ENCODE measurements around the gene COPS6. TPM values are rescaled to one million over a fixed set of nuclear protein-coding genes. Genes with fewer than 3 reads are reported as not detected.

Gene COPS6
- polyA plus RNA-seq, 1 donor (not counting 4 experiments of a cell fraction or from before 2014, with no cell fraction given), result 171 TPM

DNA sequence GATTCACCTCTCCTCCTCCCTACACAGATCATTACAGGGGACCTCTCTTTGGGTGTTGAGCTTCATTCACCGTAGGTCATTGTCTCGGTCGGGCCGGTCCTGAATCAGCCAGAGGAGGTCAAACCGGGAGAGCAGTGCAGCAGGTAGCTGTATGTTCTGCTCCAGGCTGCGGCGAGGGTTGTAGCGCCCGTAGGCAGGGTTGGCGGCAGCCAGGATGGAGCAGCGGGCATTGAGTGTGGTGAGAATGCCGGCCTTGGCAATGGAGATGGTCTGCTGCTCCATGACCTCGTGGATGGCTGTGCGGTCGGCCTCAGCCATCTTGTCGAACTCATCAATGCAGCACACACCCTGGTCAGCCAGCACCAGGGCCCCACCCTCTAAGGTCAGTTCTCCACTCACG is 6.9 kb downstream of the COPS6 start:
- DNase-seq (ENCODE audit: low read depth, low spot score) (no peak), FAIRE-seq (no peak)
- peaks cover 6% of the 10 kb centered on the region for H4K20me1 ChIP-seq (ENCODE audit: control insufficient read depth, extremely low read depth, insufficient read depth, low read length)
- peaks cover 33% of the 10 kb centered on the region for H3K79me2 ChIP-seq (ENCODE audit: control insufficient read depth, insufficient read depth, low read length)
- no peak for TF ChIP-seq CTCF (optimal IDR thresholded peaks at IDR 0.05 in 1 of 3, IDR thresholded peaks at IDR 0.05 in 1 of 3, conservative IDR thresholded peaks at IDR 0.05 in 1 of 3; ENCODE audit: extremely low read depth in 1 of 3, insufficient read depth in 2 of 3, low read length in 3 of 3)
- no peak for TF ChIP-seq EZH2 (IDR thresholded peaks at IDR 0.05; ENCODE audit: low read length)
- dilution Hi-C loops (cut with MboI; ENCODE audit: extremely low pct_ligation_motif_present, low sequenced_read_pairs), result no loop called here
- H2AFZ ChIP-seq (ENCODE audit: control insufficient read depth, low read length), result no peak overlapping the region
- H3K4me3 ChIP-seq (ENCODE audit: control insufficient read depth in 2 of 3, extremely low read depth in 1 of 3, insufficient read depth in 2 of 3, low read depth in 1 of 3, low read length in 3 of 3), result no peak overlapping the region
- H3K9me1 ChIP-seq (ENCODE audit: control insufficient read depth, extremely low read depth, insufficient read depth, low read length), result no peaks in the 10 kb centered on the region
- H3K9ac ChIP-seq (ENCODE audit: control insufficient read depth, extremely low read depth, insufficient read depth, low read length), result no peak overlapping the region
- peaks cover 59 to 73% of the 10 kb centered on the region in 2 experiments for H3K36me3 ChIP-seq (ENCODE audit: control insufficient read depth in 2 of 2, extremely low read depth in 1 of 2, insufficient read depth in 2 of 2, low read length in 2 of 2)
- H3K27ac ChIP-seq (ENCODE audit: control insufficient read depth, insufficient read depth, low read length), result no peak overlapping the region
- H3K27me3 ChIP-seq (ENCODE audit: control insufficient read depth, extremely low read depth, insufficient read depth, low read length), result no peaks in the 10 kb centered on the region
- no peaks in the 10 kb centered on the region for H3K9me3 ChIP-seq (ENCODE audit: control insufficient read depth, low read depth, low read length)
- H3K4me2 ChIP-seq (ENCODE audit: control insufficient read depth, extremely low read depth, insufficient read depth, low read depth, low read length), result no peak overlapping the region
- peaks cover 4% of the 10 kb centered on the region for H3K4me1 ChIP-seq (ENCODE audit: control insufficient read depth, extremely low read depth, insufficient read depth, low read length)

GRCh38 chr7:100098913-100099312 is 10.1 kb downstream of the COPS6 start:
- no peak for FAIRE-seq
- H3K9ac ChIP-seq (ENCODE audit: control insufficient read depth, extremely low read depth, insufficient read depth, low read length), result no peak overlapping the region
- H3K79me2 ChIP-seq (ENCODE audit: control insufficient read depth, insufficient read depth, low read length), result peaks cover 37% of the 10 kb centered on the region
- TF ChIP-seq CTCF (optimal IDR thresholded peaks at IDR 0.05 in 1 of 3, IDR thresholded peaks at IDR 0.05 in 1 of 3, conservative IDR thresholded peaks at IDR 0.05 in 1 of 3; ENCODE audit: extremely low read depth in 1 of 3, insufficient read depth in 2 of 3, low read length in 3 of 3) (no peak), EZH2 (IDR thresholded peaks at IDR 0.05; ENCODE audit: low read length) (no peak)
- dilution Hi-C loops (cut with MboI; ENCODE audit: extremely low pct_ligation_motif_present, low sequenced_read_pairs), result no loop called here
- no peak overlapping the region for H3K27ac ChIP-seq (ENCODE audit: control insufficient read depth, insufficient read depth, low read length)
- no peaks in the 10 kb centered on the region for H3K9me3 ChIP-seq (ENCODE audit: control insufficient read depth, low read depth, low read length)
- no peaks in the 10 kb centered on the region for H3K9me1 ChIP-seq (ENCODE audit: control insufficient read depth, extremely low read depth, insufficient read depth, low read length)
- peaks cover 6% of the 10 kb centered on the region for H4K20me1 ChIP-seq (ENCODE audit: control insufficient read depth, extremely low read depth, insufficient read depth, low read length)
- H3K4me1 ChIP-seq (ENCODE audit: control insufficient read depth, extremely low read depth, insufficient read depth, low read length), result peaks cover 10% of the 10 kb centered on the region
- H2AFZ ChIP-seq (ENCODE audit: control insufficient read depth, low read length), result no peak overlapping the region
- DNase-seq (ENCODE audit: low read depth, low spot score), result no peak
- H3K36me3 ChIP-seq (ENCODE audit: control insufficient read depth in 2 of 2, extremely low read depth in 1 of 2, insufficient read depth in 2 of 2, low read length in 2 of 2), result peaks cover 41 to 45% of the 10 kb centered on the region in 2 experiments
- no peak overlapping the region for H3K4me2 ChIP-seq (ENCODE audit: control insufficient read depth, extremely low read depth, insufficient read depth, low read depth, low read length)
- no peak overlapping the region for H3K4me3 ChIP-seq (ENCODE audit: control insufficient read depth in 2 of 3, extremely low read depth in 1 of 3, insufficient read depth in 2 of 3, low read depth in 1 of 3, low read length in 3 of 3)
- H3K27me3 ChIP-seq (ENCODE audit: control insufficient read depth, extremely low read depth, insufficient read depth, low read length), result no peaks in the 10 kb centered on the region

All from keratinocyte (primary cell).